GM12891 (cell line): ENCODE data around the gene GMDS.
A peak's percentile ranks its signal among the peaks of the same experiment; 100 is the strongest.

Source experiments
- DNase-seq: peaks from one replicate; pipeline ENCODE4 v3.0.0; 2011; ENCODE audit warnings: low spot score; ENCODE audit not compliant: insufficient read length
- FAIRE-seq: peaks from 2 replicates; lab custom pipeline; 2011; peaks lifted over from hg19 to GRCh38; lab: Jason Lieb, UNC
- PAX5 ChIP-seq: IDR thresholded peaks from 2 replicates; pipeline ENCODE4 v1.6.1; 2011; ENCODE audit warnings: low read length, moderate library complexity, mild to moderate bottlenecking; ENCODE audit not compliant: insufficient read depth, severe bottlenecking
- POLR2A ChIP-seq: IDR thresholded peaks from 2 replicates; pipeline ENCODE4 v1.6.1; 2011; ENCODE audit warnings: low read depth, low read length, control low read depth
- POLR2AphosphoS5 ChIP-seq: IDR thresholded peaks from 2 replicates; pipeline ENCODE4 v1.6.1; 2011; ENCODE audit warnings: low read depth, low read length, control low read depth
- POU2F2 ChIP-seq: IDR thresholded peaks from 2 replicates; pipeline ENCODE4 v1.6.1; 2011; ENCODE audit warnings: low read depth, mild to moderate bottlenecking, control low read depth, low read length, moderate library complexity
- SPI1 ChIP-seq: IDR thresholded peaks from 2 replicates; pipeline ENCODE4 v1.6.1; 2011; ENCODE audit warnings: low read depth, low read length, control low read depth
- TAF1 ChIP-seq: IDR thresholded peaks from 2 replicates; pipeline ENCODE4 v1.6.1; 2011; ENCODE audit warnings: low read depth, low read length, control low read depth

The GMDS gene

DNA sequence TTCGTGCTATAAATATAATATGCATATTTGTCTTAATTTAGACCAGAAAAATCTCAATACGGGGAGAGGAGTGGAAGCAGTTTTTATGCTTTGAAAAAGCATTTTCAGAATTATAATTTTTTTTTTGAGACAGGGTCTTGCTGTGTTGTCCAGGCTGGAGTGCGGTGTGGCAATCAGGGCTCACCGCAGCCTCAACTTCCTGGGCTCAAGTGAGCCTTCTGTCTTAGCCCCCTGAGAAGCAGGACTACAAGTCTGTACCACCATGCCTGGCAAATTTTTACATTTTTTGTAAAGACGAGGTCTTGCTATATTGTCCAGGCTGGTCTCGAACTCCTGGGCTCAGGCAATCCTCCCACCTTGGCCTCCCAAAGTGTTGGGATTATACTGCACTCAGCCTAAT is 438.5 kb downstream of the GMDS start:
- DNase-seq: no peak
- FAIRE-seq: no peak
- no peak for TF ChIP-seq POLR2AphosphoS5
- no peak for TF ChIP-seq POLR2A
- no peak for TF ChIP-seq SPI1
- TF ChIP-seq POU2F2: no peak
- TF ChIP-seq TAF1: no peak
- TF ChIP-seq PAX5: no peak

DNA sequence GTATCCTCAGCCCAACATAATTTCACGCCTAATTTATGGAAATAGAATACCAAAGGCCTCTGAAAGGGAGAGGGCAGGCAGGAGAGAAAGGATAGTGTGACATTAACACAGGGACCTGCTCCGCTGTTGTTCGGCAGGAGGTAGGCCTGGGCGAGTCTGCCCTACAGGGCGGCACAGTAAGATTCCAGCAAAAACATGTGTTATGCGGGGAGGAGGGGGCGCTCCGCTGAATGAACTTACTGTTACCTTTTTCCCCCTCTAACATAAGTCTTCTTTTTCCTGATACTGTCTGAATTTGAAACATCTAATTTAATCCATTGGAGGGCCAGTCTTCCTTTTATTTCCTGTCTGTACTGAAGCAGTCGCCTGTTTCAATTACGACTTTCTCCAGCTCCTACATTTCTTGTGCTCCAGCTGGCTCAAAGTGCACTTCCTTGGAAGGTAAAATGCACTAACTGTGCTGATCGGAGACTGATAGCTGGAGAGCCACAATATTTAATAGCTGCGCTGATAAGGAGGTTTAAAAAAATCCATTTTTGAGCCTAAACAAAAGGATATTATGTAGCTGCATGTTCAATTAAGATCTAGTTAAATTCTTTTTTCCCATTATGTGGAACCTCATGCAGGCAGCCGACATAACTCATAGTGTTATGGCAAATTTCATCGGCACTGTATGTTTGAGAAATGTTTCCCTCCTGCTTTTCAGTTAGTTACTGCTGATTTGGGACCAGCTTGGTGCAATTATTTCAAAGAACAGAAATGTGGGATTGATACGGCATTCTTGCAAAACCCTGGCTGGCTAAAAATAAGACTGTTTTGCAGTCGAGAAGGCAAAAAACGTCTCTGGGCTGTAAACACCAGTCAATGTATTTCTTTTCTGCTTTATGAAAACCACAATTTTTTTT is 442.7 kb downstream of the GMDS start:
- FAIRE-seq (no peak), DNase-seq (no peak)
- no peak for TF ChIP-seq PAX5
- TF ChIP-seq POLR2AphosphoS5: no peak
- TF ChIP-seq TAF1: no peak
- TF ChIP-seq POLR2A: no peak
- TF ChIP-seq SPI1: no peak
- TF ChIP-seq POU2F2: no peak

GRCh38 chr6:1801401-1801800 is 444.0 kb downstream of the GMDS start:
- no peak for DNase-seq

GRCh38 chr6:1800845-1801244 is 444.6 kb downstream of the GMDS start:
- DNase-seq (no peak), FAIRE-seq (no peak)
- TF ChIP-seq SPI1 (no peak), TAF1 (no peak), PAX5 (no peak), POLR2AphosphoS5 (no peak), POLR2A (no peak), POU2F2 (no peak)

More at GRCh38 chr6:1801401-1801800, 444.0 kb downstream of the GMDS start:
- FAIRE-seq: no peak
- no peak for TF ChIP-seq PAX5
- no peak for TF ChIP-seq POLR2A
- TF ChIP-seq SPI1: no peak
- TF ChIP-seq TAF1: no peak
- TF ChIP-seq POLR2AphosphoS5: no peak
- TF ChIP-seq POU2F2: no peak

- FAIRE-seq (no peak), DNase-seq (no peak)
- TF ChIP-seq POU2F2: no peak
- TF ChIP-seq POLR2A: no peak
- TF ChIP-seq POLR2AphosphoS5: no peak
- no peak for TF ChIP-seq SPI1
- TF ChIP-seq TAF1: no peak
- no peak for TF ChIP-seq PAX5
These were observed 446.5 kb downstream of the GMDS start for GRCh38 chr6:1798965-1799325.

DNA sequence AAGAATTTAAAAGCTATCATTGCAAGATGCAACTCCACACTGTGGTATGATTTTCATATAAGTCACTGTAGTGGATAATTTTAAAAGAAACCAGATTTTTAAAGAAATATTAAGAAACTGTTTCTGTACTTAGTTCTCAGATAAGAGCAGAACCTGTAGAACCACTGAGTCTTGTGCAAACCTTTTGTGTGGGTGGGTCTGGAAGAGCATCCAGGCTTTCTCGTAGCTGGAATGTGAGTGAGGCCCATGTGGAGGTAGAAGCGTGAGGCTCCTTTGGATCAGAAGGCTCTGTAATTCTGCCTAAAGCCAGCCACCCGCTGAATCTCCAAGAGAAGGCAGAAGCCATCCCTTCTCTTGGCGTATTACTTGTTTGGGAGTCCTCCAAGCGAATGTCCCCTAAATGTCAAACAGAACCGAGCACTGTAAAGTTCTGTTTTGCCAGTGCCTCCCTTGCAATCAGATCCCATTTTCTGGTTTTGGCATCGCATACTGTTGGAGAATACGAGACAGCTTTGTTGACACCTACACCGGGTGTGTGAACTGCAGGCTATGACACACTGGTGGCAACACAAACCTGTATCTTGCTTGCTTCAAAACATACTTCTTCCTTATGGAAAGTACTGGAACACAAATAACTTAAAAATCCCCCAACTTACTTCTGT is 447.0 kb downstream of the GMDS start:
- FAIRE-seq: no peak
- no peak for DNase-seq
- TF ChIP-seq POLR2A (no peak), POU2F2 (no peak), TAF1 (no peak), POLR2AphosphoS5 (no peak), SPI1 (no peak), PAX5 (no peak)

GRCh38 chr6:1797801-1798200 is 447.6 kb downstream of the GMDS start:
- DNase-seq: no peak
- TF ChIP-seq SPI1 (no peak), POLR2A (no peak), PAX5 (no peak), POLR2AphosphoS5 (no peak), TAF1 (no peak)
- FAIRE-seq: no peak

GRCh38 chr6:1796706-1797529 is 448.5 kb downstream of the GMDS start:
- no peak for DNase-seq
- peak; percentile 90 for FAIRE-seq
- TF ChIP-seq POLR2AphosphoS5 (no peak), SPI1 (peak; percentile 79), PAX5 (no peak)

- FAIRE-seq (no peak), DNase-seq (no peak)
- TF ChIP-seq TAF1 (no peak), SPI1 (no peak)
These were observed 449.5 kb downstream of the GMDS start for GRCh38 chr6:1795910-1796309.
